Ramos (cell line): ENCODE data around the gene STRBP.

ENCODE experiments used
- in situ Hi-C: fragments of 300-500 bp; cut with MboI; formaldehyde crosslinking; loops from one replicate; pipeline ENCODE4 v1.14.3; 2022; ENCODE audit warnings: low sequenced_read_pairs; ENCODE audit not compliant: unreplicated experiment

STRBP gene

GRCh38 chr9:123083680-123084079 is 184.7 kb downstream of the STRBP start:
- in situ Hi-C loops: loop anchor here (5.0 kb wide), 1 partner anchor 269 kb away; no protein-coding TSS in a partner anchor

GRCh38 chr9:123081824-123082223 is 186.6 kb downstream of the STRBP start:
- in situ Hi-C loops: loop anchor here (5.0 kb wide), 1 partner anchor 270 kb away; no protein-coding TSS in a partner anchor

- in situ Hi-C loops: loop anchor here (5.0 kb wide), 1 partner anchor 272 kb away; no protein-coding TSS in a partner anchor
These were observed 187.9 kb downstream of the STRBP start for GRCh38 chr9:123080444-123080843.

- in situ Hi-C loops: no loop called here
These were observed 193.8 kb downstream of the STRBP start for GRCh38 chr9:123074628-123075027.

- in situ Hi-C loops: no loop called here
These were observed 194.4 kb downstream of the STRBP start for GRCh38 chr9:123073991-123074422.

GRCh38 chr9:123073441-123073840 is 194.9 kb downstream of the STRBP start:
- in situ Hi-C loops: no loop called here

GRCh38 chr9:123072407-123072995 is 195.9 kb downstream of the STRBP start:
- in situ Hi-C loops: no loop called here
